HPDE6-E6E7 (cell line): ENCODE measurements around the gene CDH13.
A peak's percentile ranks its signal among the peaks of the same experiment; 100 is the strongest.

Experiments used
- DNase-seq: peaks from one replicate; pipeline ENCODE4 v3.0.0; 2011; ENCODE audit warnings: missing footprints; ENCODE audit errors: extremely low spot score

The CDH13 gene

DNA sequence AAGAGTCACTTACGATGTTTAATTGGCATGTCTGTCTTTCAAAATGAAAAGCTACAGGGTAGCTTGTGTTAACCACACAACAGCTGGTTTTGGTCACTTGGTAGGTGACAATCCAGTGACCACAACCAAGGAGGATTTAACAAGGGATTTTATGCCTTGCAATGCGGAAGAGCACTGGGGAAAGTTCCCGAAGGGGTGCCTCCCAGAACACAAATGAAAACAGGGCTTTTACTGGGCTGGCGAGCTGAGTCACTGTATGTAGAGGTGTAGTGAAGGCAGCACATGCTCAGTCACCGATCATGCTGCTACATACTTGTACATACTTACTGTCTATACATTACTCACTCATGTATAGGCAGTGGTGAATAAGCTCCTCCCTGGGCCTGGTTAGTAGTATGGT, 483.5 kb downstream of the CDH13 start:
- no peak for DNase-seq

DNA sequence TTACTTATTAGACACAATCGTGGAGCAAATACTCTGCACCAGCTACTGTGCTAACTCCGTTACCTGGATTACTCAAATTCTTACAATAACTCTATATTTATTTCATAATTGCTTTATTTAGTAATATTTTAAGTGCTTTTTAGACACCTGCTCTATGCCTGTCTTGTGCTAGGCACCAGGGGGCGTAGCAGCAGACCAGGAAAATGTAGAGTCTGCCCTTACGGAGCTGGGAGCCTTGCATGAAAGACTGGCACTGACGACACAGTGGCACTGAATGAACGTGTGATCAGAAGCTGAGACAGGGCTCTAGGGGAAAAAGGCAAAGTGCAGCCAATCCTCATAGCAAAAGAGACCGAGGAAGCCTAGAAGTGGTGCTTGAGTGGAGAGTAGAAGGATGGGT, 486.5 kb downstream of the CDH13 start:
- DNase-seq, result no peak

GRCh38 chr16:83113811-83114210, 487.0 kb downstream of the CDH13 start:
- DNase-seq, result no peak

DNA sequence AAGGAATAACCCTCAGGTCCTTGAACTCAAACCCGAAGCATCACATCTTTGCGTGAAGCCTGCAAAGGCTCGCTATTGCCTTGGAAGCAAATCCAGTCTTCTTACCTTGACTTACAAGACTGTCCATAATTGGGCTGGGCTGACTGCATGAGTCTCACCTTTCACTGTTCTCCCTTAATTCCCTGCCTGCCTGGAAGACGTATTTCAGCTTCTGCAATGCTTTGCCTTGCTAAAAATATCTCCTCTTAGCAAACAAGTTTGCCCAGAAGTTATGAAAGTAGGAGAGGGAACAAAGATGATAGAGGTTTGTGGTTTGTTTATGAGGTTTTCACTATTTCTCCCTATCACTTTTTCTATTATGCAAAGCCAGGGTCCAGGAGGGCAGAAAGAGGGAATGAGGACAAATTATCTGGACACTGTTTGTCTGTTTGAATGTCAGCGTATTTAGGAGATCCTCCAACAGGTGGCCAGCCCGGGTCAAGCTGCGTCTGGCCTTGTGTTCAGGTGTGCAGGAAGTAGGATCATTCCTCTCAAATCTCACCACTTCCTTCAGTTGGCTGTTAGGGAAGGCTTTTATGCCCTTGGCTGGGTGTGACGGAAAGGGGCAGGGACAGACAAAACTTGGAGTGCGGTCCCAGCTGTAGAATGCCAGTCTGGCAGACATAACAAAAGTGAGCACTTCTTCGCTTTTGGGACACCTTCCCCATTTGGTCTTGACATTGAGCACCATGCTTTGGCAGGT, 488.9 kb downstream of the CDH13 start:
- DNase-seq, result no peak

DNA sequence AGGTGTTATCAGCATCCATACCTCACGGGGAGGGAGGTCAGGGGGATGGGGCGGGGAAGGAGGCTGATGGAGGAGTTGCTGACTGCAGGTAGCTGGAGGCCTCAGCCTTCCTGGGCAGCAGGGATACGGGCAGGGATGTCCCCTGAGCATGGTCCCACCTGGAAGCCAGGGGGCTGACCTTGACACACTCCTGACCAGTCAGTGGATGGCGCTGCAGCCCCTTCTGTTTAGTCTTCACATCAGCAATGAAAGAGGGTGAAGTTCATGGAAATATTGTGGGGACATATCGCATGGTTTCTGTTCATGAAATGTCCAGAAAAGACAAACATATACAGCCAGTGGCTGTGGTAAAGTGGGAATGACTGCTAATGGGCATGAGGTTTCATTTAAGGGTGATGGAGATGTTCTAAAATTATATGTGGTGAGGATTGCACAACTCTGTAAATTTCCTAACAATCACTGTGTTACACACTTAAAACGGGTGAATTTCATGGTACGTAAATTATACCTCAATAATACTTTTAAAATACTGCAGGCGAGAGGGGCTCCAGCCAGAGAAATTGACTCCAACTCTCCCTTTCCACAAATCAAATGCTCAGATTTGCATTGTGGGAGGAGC, 489.6 kb downstream of the CDH13 start:
- DNase-seq, result no peak

GRCh38 chr16:83117810-83118209, 491.0 kb downstream of the CDH13 start:
- DNase-seq, result no peak

- DNase-seq, result no peak
Measured at GRCh38 chr16:83118365-83118764, 491.6 kb downstream of the CDH13 start.

DNA sequence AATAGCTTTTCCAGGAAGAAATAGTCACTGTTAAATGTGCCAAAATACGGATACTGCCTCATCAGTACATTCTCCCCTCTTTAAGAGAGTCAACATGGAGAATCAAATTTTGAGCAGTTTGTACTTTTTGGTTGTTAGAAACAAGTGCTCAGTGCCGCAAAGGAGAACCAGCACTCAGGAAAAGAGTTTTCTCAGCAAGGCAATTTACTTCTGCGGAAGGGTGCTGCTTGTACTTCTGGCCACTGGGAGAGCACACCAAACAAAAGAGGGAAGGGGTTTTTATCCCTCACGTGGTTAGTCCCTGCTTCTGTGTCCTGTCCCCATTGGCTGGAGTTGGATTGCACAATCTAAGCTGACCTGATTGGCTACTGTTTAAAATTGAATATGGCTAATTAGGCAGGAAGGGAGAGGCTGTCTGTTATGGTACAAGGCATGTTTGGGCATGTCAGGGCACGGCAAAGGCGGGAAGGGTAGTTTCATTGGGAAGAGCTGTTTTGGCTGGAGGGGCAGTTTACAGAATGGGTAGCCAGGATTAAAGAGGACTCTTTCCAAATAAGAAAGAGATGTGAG, 499.3 kb downstream of the CDH13 start:
- no peak for DNase-seq

- no peak for DNase-seq
Measured at GRCh38 chr16:83128041-83128440, 501.3 kb downstream of the CDH13 start.

GRCh38 chr16:83130039-83130438, 503.3 kb downstream of the CDH13 start:
- DNase-seq, result no peak

DNA sequence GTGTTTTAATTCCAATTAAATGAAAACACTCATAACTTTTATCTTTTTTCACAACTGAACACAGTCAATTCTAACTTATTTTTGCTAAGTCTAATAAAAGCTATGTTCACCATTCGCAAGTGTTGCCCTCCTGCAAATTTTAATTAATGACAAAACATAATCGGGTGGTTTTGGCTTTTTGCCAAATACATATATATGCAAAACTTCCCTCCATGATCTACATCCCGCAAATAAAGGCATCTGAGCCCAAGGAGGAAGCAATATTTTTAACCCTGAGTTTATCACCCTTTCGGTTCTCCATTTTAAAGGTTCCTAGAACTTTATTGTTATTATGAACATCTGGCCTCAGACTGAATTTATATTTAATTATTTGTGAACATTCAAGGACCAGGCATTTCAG, 507.9 kb downstream of the CDH13 start:
- DNase-seq, result no peak

GRCh38 chr16:83136419-83136818, 509.6 kb downstream of the CDH13 start:
- no peak for DNase-seq

DNA sequence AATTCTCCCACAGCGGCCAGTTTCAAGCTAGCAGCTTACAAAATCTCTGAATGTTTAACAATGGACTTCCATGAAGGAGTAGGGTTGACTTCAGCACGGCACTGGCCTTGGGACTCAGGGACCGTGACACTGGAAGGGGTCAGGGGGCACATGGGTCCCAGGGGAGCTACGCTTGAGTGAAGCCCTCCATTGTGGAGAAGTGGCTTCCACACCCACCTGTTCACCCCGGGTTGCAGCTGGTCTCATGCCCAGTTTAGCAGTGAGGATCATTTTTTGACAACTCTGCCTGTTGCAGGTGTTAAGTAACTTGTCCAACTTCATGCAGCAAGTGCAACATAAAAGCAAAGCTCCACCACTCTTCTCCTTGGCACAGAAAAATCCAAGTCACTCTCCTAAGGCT, 510.2 kb downstream of the CDH13 start:
- DNase-seq, result no peak

- DNase-seq, result peak; percentile 58
Measured at GRCh38 chr16:83137326-83137781, 510.6 kb downstream of the CDH13 start.

DNA sequence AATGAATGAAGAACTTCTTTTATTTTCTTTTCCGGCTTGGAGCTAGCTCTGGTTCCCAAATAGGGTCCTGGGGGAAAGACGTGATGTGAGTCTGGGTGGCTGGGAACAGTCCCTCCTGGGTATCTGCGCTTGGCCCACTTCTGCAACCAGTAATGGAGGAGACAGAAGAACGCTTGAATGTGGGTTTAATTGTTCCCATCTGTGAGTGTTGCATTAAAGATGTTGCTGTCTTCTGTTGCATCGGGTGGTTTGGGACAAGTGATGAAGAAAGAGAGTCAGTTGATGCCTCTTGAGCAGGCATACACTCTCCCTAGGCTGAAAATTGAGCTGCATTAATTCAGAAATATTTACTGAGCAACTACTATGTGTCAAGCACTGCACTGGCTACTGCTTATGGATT, 511.1 kb downstream of the CDH13 start:
- DNase-seq, result no peak

GRCh38 chr16:83138512-83138911, 511.7 kb downstream of the CDH13 start:
- no peak for DNase-seq

- DNase-seq, result no peak
Measured at GRCh38 chr16:83138976-83139690, 512.4 kb downstream of the CDH13 start.

DNA sequence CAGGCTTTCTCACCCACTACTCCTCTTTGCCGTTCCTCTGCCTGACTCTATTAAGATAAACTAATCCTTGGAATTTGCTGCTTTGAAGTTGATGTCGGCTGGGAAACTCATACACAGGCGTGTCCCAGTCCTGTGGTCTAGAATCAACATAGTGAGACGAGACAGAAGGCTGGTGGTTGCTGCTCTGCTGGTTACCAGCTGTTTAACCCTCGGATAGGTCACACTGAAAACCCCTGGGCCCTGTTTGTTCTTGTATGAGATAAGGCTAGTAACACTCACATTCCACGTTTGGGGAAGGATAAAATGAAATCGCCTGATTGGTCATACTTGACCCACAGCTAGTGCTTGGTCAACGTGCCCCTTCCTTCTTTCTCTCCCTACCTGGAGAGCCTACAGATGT, 517.0 kb downstream of the CDH13 start:
- DNase-seq, result no peak

- DNase-seq, result no peak
Measured at GRCh38 chr16:83145297-83145696, 518.5 kb downstream of the CDH13 start.

- DNase-seq, result no peak
Measured at GRCh38 chr16:83147244-83147643, 520.5 kb downstream of the CDH13 start.

- DNase-seq, result no peak
Measured at GRCh38 chr16:83158320-83158957, 531.7 kb downstream of the CDH13 start.

DNA sequence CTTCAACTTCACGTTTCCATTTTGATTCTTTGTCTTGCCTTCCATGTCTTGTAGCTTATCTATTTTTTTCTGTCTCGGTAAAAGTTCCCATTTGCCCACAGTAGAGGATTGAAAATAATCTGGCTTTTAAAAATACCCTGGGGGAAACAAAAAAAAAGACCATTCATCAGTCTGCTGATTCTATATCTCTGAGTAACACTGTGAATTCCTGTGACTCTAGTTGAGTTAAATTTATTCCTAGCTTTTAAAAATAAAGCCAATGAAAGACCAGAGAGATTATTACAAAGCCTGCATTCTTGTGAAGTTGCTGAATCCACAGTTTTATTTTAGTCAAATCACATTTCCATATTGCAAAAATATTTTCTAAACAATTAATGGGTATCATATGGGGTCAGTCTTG, 532.3 kb downstream of the CDH13 start:
- no peak for DNase-seq
